PC-9 (cell line): ENCODE data around the gene IRF1.

Experiments used
- EZH2 ChIP-seq: fragments of 200-600 bp; sonication (generic); IDR thresholded peaks from 2 replicates; pipeline ENCODE4 v1.8.0; 2017; ENCODE audit warnings: antibody characterized with exemption, low read depth
- TF ChIP-seq, protein P1 (sequence below): fragments of 200-600 bp; sonication (generic); conservative IDR thresholded peaks from 2 replicates; pipeline ENCODE4 v1.6.1; 2017; ENCODE audit warnings: mixed run types, antibody characterized with exemption, mild to moderate bottlenecking, moderate library complexity

DNA sequence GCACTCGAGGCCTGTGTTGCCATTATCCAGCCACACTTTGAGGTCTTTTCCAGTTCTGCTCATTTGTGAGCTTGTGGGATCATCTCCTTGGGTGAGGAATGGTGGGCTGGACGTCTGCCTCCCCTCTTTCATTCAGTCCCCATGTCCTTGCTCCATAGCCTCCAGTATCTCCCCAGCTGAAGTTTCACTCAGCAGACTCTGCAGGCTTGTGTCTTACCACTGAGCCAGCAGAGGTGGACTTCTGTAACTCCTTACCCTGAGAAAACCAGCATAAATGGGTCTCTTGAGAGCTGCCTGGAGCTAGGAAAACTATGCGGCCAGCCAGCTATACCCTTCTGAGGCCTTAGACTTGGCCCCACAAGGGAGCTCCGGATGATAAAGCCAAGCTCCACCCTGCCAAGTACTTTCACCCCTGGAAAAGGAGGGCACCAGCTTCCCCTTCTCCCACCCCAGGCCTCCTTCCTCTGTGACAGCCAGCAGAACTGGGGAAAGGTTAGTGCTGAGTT is 12.2 kb downstream of the IRF1 start:
- TF ChIP-seq, protein P1, sequence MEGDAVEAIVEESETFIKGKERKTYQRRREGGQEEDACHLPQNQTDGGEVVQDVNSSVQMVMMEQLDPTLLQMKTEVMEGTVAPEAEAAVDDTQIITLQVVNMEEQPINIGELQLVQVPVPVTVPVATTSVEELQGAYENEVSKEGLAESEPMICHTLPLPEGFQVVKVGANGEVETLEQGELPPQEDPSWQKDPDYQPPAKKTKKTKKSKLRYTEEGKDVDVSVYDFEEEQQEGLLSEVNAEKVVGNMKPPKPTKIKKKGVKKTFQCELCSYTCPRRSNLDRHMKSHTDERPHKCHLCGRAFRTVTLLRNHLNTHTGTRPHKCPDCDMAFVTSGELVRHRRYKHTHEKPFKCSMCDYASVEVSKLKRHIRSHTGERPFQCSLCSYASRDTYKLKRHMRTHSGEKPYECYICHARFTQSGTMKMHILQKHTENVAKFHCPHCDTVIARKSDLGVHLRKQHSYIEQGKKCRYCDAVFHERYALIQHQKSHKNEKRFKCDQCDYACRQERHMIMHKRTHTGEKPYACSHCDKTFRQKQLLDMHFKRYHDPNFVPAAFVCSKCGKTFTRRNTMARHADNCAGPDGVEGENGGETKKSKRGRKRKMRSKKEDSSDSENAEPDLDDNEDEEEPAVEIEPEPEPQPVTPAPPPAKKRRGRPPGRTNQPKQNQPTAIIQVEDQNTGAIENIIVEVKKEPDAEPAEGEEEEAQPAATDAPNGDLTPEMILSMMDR, result no peak
- no peak for TF ChIP-seq EZH2
